ENCODE results near the gene PTCHD1.

The PTCHD1 gene

DNA sequence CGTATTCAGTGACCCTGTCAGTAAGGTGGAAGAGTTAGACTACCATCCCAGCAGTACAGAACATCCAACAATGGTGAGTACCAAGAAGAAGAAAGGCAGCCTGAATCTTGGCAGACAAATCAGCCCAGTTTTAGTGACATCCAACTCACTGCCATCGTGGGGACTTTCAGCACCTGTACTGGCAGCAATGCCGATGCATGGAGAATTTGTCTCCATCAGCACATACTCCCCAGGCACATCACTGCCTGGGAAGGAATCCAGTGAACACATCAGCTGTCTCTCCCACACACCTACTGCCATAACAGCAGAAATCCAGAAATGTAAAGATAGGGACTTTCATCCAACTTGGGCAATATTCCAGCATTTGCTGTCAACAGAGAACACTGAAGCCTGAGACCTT is 29.8 kb downstream of the PTCHD1 start:
- ATAC-seq, result no peak

DNA sequence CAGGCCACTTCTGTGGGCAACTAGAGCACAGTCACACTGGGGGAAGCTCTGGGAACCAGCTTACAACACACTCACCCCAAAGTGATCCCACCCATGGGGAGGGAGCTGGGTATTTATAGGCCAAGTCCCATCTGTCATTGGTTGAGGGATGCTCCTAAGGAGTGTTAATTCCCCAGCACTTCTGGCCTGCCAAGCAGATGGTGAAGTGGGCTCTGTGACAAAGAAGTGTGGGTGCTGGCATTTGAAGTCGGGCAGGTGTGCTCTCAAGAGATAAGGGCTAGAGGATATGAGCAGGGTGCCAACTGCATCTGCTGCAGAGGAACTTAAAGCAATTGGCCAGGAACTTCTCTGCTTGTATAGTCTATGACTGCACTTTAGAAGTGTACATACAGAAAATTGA is 30.9 kb downstream of the PTCHD1 start:
- no peak for ATAC-seq

DNA sequence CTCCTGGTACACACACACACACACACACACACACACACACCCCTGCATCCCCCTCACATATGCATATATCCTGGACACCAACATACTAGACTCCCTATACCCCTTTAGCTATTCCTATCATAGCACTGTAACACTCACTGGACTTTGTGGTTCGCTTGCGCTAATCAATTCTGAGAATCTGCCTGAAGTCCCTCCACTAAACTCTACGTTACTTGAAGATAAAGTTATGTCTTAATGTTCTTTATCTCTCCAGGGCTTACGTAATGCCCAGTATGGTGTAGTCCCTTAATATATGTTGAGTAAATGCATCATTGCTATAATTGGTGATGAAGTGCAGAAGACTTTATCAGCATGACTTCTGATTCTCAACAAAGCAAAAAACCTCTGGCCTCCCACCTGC is 32.3 kb downstream of the PTCHD1 start:
- ATAC-seq, result no peak

DNA sequence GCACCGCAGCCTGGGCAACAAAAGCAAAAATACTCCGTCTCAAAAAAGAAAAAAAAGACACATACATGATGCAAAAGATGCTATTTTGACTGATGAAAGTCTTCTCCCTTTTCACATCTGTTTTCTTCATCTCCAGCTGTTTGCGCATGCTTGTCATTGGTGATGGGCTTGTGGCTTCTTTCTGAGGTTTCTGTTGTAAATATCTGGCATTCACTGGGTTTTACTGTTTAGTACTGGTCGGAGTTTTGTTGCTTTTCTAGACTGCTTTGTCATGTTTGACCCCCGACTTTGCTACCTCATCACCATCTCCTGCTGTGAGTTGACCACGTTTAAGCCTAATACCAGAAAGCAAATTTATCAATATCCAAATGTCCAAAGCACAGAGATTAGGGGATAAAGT is 34.4 kb downstream of the PTCHD1 start:
- ATAC-seq, result no peak

DNA sequence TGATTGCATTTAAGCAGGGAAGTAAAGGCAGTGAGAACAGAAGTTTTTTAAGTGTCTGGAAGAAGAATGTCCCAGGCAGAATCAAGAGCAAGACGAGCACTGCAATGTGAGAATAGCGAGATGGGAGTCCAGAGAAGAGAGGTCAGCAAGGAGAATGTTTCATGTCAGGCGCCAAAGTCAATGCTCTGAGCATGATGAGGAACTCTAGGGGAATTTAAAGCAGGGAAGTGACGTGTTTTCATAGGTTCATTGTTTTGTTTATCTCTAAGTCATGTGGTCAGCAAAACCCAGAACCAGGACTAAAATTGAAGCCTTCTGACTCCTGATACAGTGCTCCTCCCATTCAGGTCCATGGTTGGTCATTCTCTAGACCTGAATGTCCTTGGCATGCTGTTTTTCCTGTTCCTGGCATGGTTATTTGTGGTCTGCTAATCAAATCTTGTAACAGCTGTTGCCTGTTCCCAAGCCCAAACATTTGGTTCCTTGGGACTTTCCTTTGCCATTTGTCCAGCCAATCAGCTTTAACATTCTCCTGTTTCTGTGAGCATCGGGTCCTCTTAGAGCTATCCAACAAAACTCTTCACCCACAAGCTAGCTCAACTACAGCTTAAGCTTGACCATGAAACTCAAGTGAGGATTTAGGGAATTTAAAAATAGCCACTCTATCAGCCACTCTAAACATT is 37.7 kb downstream of the PTCHD1 start:
- no peak for ATAC-seq

DNA sequence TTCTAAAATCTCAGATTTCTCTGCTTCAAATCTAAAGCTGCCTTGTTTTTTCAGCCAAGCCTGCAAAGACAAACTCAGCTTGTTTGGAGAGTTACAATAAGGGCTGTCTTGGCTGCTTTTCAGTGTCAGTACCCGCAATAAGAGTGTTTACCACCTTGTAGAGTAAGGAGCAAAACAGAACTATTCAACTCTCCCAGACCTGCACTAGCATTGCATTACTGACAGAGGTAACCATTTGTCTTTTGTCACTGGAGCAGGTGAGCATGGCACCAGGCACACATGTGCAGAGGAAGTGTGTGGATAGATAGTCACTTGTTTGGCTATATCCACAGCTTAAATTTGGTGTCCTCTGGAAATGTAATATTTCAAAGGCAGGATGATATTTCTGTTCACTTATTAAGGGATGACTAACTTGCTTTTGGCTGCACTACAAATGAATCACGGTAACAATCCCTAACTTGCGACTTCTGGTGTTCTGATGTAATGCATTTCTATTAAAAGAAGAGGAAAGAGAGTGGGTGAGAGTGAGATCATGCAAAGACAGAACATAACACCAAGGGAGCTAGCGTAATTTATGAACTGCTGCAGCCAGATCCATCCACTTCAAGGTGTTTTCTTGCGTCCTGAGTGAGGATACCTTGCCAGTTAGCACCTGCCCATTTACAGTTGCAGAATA is 38.6 kb downstream of the PTCHD1 start:
- no peak for ATAC-seq

DNA sequence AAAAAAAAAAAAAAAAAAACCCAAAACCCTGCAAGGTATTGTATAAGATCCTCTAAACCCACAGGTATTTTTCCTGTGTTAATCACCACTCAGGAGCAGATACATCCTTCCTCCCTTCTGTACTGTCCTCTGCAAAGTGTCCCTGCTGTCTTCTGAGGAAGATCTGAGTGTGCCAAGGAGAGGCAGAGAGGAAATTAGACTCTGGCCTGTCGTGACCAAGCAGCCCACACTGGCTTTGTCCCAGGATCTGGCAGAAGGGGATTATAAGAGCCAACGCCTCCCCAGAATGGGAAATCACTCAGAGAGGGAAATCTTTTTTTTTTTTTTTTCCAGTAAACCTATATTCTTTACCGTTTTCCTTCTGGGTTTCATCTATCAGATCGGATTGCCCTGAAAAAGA is 39.6 kb downstream of the PTCHD1 start:
- no peak for ATAC-seq

DNA sequence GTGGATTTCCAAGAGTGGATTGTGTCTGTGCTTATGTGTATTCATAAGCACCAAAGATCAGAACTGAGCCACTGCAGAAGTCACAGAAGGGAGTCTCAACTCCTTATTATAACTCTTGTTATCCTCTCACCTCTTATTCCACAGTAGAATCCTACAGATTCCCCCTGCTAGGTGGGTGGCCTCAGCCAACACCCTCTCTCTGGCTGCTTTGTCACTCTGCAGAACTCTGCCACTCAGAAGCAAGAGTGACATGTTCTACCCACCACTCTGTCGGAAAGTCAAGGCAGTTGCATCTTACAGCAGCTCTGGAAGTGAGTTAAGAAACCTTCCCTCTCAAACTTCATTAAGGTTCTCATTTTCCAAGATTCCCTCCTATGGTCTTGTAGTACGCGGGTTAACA is 41.9 kb downstream of the PTCHD1 start:
- ATAC-seq, result no peak

DNA sequence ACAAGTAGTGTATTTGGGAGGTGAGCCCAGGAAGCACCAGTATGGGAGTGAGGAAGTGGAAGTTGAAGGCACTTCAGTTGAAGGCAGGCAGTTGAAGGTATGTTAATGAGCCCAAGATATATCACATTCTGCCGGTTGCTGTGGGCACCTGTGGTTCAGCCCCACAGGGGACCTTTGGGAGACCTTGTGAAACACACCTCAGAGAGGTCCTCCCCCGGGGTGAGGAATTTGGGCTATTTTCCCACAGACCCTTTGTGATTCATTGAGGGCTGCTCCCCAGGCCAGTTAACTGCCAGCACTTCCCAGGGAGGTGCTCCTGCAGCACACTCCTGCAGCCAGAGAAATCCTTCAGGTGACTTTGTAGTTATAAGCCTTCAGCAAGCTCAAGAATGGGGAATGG is 45.9 kb downstream of the PTCHD1 start:
- ATAC-seq, result no peak

DNA sequence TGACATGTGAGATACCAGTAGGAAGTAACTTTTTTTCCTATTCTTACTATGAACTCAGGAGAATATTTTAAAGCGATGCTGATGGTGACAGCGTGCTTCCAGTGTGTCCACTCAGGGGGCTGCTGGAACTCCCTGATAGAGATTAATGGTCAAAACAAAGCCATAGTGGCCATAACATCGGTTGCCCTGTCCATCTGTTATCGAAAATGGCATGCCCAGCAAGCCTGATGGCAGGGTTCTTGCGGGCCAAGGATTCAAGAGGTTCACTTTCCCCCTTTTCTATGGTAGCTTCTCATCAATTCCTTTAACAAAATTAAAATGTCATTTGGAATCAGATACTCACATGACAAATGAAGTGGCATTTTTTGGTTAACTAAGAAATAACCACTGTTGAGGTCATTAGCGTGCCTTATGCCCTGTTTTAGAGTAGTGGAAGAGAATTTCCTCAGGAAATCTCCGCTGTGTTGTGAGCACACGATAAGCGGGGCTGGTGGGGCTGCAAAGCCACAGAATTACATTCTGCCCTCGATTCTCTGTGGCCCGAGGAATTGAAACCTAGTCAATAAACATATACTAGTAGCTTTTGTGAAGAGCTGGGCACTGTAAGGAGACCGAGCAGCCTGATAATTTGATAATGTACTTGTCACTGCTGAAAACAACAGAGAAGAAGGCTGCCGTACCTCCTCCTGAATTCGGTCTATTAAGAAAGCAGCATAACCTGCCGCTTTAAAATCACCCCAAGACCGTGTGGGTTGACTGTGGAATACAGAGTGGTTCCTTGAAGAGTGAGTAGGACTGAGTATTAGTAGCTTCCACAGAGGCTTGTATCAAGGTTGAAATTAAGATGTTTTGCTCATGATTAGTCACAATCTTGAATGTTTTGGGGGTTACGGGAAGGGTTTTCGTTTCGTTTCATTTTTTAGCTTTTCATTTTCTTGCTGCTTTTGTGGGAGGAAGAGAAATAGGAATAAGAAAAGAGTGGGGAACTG is 46.7 kb downstream of the PTCHD1 start:
- no peak for ATAC-seq

DNA sequence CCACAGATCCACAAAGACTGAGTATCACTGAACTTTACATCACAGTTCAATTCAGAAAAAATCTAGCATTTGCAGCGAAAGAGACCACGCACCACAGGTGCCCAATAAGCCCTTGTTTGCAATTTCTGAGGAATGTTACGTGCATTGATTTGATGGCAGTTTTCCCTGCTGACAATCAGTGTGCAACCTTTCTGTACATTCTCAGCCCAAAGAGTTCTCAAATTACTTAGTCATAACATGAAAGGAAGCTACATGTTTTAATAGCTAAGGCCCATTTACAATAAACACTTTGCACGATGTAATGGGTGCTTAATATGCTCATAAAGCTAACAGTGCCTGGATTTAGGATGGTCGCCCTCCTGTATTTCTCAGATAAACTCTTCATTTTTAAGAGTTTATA is 47.9 kb downstream of the PTCHD1 start:
- ATAC-seq, result no peak

DNA sequence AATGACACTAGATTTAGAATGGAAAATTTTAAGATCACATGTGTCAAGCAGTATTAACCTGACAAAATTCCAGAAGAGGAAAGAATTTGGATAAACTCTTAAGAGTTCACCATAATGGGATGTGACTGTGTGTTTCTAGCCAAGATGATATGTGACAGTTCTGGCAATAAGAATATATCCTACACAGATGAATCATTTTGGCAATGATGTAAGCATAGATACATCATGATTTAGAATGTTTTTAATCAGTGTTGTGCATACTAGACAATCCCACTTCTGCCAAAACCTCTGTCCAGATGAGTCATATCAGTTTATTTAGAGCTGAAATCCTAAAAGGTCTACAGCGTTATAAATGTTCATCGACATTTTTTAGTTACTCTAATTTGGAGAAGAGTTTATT is 48.8 kb downstream of the PTCHD1 start:
- ATAC-seq, result no peak

DNA sequence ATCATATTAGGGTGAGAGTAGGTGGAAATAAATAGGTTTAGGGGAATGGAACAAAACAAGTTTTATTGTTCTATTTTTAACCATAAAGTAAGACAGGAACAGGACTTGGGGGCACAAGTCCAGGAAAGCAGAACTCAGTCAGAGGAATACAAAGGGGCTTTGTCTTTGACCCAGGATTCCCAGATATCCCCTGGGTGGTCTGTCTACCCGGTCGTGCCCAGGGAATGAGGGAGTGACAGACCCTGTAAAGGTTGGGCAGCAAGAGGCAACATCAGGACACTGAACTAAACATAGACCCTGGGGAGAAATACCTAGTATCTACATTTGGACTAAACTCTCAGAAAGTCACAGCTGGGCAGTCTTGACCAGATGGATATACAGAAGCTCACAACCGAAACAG is 50.6 kb downstream of the PTCHD1 start:
- ATAC-seq, result no peak

DNA sequence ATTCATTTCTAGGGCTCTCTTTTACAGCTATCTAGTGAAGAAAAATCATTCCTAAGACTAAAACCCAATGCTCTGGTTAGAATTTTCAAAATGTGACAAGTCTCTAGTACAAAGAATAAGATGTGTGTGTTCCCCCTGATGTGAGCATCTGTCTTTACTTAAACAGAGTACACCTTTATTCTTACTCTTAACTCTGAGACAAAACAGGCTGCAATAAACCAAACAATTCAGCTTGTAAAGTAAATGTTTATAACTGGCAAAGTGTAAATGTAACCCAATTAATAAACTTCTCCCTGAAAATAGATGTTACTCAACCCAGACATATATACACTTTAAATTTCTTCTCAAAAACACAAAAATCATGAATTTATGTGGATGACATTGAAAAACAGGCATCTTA is 51.6 kb downstream of the PTCHD1 start:
- ATAC-seq, result no peak

DNA sequence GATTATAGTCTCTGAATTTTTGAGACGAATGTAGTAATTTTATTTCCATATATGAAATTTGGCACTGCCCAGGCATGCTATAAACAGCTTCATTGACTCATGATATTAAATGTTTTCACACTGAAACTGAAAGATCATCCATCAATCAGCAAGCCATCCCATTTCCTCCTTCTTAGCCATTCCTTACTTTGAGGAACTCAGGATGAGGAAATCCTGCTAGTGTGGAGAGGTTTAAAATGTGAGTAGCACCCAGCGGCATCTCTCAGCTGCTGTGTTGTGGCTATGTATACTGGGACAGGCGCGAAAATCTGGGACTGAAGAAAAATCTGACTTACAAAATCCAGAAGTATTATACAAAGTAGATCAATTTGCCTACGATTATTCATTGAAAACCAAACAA is 52.1 kb downstream of the PTCHD1 start:
- no peak for ATAC-seq

DNA sequence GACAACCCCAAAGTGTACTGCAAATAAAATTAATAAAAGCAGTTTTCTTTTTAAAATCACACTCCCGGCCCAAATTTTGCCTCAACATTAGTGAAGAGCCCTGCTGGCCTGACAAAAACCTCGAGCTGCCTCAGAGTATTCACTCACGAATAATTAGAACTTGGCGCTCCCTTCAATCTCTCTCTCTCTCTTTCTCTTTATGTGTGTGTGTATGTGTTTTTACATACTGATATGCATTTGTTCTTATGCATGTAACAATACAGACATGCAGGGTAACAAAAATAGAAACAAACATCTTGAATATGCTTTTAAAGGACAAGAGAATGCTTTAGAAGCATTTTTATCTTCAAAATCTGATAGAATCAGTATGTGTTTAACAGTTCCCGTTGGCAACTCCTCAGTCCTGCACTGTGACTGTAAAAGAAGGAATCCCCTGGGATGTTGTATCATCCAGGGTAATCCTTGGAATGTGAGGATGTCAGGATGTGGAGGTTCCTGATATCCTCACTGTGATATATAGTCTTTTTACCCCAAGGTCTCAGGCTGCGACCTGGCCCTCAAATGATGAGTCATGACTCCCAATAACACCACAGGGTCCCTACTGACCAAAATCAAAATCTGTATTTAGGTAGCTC is 53.0 kb downstream of the PTCHD1 start:
- ATAC-seq, result no peak

DNA sequence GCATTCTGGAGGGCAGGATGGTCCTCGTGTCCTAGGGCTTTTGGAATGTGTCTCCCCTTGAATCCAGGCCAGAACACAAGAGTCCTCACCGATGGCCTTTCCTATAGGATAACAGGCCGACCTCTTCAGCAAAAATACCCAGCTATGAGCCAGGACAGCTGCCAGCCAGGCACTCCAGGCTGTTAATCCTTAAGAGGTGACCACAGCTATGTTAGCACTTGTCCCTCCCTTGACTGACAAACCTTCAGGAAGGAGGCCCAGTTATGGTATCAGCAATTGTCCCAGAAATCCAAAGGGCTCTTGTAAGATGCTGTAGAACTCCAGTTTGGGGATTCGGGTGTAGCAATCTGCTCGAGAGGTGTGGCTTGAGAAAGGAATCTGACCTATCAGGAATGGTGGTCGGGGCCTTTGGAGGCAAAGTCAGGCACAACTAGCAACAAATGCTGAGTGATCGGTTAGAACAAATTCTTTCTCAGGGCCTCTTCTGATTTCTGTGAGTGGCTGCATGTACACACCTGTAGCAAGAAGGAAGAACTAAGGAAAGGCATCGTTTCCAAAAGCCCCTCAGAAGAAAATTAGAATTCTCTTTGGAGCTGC is 54.6 kb downstream of the PTCHD1 start:
- no peak for ATAC-seq

DNA sequence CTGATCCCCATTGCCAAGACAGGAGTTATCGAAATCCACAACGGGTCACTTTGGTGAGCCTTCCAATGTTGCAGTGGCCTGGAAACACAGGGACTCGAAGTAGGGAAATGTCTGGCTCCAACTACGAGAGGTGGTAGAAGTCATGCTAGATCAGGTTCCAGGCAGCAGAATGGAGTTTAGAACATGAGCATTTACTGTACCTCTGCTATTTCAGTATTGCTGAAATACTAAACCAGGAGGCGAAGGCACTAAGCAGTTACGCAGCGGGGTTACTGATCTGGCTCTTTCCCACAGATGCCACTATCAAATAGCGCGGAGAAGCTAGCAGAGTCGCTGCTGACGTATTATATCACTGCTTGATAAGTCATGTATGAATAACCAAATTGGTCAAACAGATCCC is 56.3 kb downstream of the PTCHD1 start:
- ATAC-seq, result no peak

DNA sequence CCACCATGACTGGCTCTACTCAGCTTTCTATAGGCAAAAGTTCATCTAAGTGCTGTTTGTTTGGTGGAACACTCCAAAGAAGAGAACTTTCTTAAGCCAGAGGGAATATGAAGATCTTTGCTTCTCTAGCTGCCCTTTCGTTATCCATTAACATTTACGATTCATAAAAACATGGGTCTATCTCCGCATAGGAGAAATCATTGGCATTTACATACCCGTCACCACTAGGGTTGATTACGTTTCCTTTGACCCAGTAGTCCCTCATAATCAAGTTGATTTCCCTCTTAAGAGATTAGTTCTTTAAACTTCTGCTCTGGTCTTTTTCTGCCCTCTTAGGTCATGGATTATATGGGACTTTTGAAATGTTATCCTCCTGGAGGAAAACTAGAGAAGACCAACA is 57.5 kb downstream of the PTCHD1 start:
- no peak for ATAC-seq

DNA sequence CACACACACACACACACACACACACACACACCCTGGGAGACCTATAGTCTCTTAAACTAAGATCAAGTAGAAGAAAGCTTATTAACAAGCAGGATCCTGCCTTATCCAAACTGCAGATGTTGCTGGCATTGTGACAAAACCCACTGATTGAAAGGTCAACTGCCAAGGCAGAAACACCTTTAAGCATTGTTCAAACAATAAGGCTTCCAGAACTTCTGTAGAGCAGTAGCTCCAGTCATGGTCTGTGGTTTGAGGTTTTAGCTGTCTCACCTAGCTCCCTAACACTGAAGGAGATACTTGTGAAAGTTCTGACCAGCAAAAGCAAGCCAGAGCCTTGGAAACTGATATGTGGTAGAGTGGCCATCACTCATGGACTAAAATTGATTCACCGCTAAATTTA is 59.8 kb downstream of the PTCHD1 start:
- ATAC-seq, result no peak

DNA sequence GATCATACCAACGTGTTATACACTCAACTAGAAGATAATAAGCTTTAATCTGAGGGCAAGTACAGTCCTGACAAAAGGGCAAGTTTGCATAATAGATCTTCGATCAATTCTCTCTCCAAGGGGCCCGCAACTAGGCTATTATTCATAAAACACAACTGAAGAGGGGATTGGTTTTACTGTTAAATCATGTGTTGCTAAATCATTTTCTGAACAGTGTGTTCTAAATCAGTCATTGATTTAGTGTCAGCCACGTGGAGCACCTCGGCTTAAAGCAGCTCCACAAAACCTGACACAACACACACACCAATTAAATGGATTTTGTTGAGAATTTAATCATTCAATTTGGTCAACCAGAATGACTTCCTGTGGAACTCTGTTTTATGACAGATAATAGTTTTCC is 61.6 kb downstream of the PTCHD1 start:
- ATAC-seq, result no peak

DNA sequence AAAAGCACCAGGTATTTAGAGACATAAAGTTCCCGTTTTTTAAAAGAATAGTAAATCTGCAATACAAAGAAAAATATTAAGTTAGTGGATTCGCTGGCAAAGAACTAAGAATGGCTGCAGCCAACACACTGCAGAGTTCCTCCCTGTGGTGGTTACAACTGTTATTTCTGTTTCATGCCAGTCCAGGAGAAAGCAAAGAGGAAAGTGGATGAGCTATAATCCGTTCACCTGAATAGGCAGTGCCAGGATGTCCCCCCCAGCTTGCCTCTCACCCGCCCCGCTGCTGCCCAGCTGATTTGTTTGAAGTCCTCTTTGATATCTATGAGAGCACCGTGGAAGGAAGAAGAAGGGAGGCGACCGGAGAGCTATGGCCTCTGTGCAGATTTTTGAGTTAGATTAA is 63.9 kb downstream of the PTCHD1 start:
- ATAC-seq, result no peak

DNA sequence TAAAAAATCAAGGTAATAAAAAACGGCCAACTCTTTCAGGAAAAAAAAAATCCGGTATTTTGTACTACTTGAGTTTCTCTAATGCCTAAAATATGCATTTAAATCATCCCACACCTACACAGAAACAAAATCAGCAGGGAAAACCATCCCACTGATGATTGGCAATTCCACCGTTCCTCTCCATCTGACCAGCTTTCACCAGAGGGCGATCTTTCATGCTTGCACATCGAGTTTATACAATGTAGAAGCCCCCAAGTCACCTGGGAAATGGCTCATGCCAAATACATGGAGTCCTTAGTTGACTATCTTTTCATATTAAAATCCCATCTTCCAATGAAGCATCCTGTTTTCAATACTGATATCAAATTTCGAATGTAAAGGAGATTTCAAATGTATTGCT is 69.2 kb downstream of the PTCHD1 start:
- no peak for ATAC-seq
